HG03342 (cell line): ENCODE data around the gene FOXK1.

ENCODE experiments used
- ATAC-seq: cut with Tn5 transposase; IDR thresholded peaks from one replicate; pipeline ENCODE4 v1.9.1; 2021; ENCODE audit warnings: mild to moderate bottlenecking, moderate library complexity; ENCODE audit not compliant: unreplicated experiment

The FOXK1 gene

GRCh38 chr7:4815609-4816418 lies 133.7 kb downstream of the FOXK1 start:
- ATAC-seq: no peak

- no peak for ATAC-seq
Observed at GRCh38 chr7:4816419-4817080, 134.5 kb downstream of the FOXK1 start.

DNA sequence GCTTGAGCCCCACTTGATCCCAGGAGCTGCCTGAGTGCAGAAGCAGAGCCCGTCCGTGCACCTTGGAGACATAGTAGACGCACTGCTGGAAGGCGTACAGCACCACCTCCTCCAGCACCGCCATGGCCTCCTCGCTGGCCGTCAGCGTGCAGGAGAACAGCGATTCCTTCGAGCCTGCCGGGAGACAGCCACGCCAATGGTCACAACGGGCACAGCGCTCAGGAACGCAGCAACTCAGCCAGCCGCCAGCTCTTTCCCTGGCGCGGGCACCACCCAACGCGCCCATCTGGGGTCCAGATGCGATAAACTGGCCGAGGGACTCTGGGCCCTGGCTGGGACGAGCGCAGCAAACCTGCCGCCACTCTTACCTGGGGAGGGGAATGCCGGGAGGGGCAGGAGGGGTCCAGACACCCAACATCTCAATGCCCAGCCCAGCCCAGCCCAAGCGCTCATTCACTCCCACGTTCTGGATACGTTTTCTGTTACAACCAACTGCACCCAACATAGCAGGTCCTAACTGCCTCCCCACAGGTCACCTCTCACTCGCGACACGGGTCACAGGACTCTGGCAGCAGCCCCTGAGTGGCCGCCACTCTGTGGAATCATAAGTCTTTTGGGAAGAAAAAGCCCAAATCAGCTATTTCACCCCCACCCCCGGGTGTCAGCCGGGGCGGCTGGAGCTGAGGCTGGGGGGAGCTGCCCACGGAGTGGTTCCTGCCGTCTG lies 135.2 kb downstream of the FOXK1 start:
- ATAC-seq: no peak

- no peak for ATAC-seq
Observed at GRCh38 chr7:4818000-4818794, 136.1 kb downstream of the FOXK1 start.

GRCh38 chr7:4819560-4820404 lies 137.7 kb downstream of the FOXK1 start:
- no peak for ATAC-seq

DNA sequence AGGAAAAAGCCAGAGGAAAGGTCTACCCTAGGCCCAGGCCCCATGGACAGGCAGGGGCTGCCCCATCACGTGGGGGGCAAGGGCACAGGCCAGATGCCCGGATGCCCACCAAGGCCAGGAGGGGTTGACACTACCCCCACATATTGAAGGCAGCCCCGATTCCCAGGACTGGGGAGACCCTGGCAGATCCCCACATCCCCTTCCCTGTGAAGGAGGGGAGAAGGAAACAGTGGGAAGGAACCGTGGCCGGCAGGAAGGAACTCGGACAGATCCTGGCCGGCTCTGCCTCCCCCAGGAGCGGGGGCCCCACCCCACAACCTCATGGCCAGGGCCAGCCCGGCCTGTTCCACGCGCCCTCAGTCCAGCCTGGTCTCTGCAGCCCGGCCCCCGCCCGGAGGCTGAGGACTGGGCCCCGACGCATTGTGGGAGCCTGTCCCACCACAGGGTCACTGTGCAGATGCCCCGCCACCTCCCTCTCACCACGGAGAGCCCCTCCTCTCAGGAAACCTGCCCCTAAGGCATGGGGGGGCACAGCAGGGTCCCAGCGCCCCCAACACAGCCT lies 138.4 kb downstream of the FOXK1 start:
- no peak for ATAC-seq
